Choroid plexus epithelial cell (primary cell): Measurements from ENCODE around the gene CEND1.

Source experiments
- DNase-seq: peaks from one replicate; pipeline ENCODE4 v3.0.0-alpha.2; 2010; ENCODE audit warnings: low read depth
- H3K4me3 ChIP-seq: 2 replicates; pipeline ENCODE4 v1.5.1; 2011; ENCODE audit warnings: low read depth, mild to moderate bottlenecking, control low read depth, low read length, moderate library complexity
- TF ChIP-seq, protein P1 (sequence below): conservative IDR thresholded peaks from 2 replicates; pipeline ENCODE4 v1.5.1; 2011; ENCODE audit warnings: low read depth, mild to moderate bottlenecking, control low read depth, inconsistent platforms, low read length, moderate library complexity

The CEND1 gene

DNA sequence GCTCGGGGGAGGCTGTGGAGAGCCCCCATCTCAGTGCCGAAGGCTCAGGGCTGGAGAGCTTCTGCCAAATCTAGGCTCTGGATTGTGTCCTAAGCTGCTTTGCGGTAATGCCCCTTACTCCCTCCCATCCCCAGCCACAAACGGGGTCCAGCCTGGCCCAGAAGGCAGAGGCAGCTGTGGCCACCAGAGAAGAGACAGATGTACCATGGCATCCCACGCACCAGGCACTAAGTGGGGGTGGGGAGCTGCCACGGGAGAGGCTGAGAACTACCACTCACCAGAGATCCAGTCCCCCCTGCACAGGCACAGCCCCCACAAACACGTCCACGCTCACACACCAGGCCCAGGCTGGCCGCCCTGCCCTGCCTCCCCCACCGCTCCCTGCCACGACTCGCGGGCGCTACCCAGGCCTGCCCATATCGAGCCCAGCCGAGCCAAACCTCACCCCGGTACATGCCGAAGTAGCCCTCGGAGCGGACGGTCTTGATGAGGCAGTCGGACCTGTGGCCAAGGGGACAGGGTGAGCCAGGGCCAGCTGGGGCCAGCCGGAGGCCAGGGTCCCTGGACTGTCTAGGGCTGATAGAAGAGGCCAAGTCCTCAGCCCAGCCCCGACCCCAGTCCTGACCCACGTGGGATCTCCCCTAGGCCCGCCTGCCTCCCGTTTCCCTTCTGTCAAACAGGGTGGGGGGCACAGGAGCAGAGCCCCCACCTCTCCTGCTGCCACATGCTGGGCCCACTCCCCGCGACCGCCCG, 4.3 kb upstream of the CEND1 start:
- no peak overlapping the region for H3K4me3 ChIP-seq
- no peak for DNase-seq
- TF ChIP-seq, protein P1, sequence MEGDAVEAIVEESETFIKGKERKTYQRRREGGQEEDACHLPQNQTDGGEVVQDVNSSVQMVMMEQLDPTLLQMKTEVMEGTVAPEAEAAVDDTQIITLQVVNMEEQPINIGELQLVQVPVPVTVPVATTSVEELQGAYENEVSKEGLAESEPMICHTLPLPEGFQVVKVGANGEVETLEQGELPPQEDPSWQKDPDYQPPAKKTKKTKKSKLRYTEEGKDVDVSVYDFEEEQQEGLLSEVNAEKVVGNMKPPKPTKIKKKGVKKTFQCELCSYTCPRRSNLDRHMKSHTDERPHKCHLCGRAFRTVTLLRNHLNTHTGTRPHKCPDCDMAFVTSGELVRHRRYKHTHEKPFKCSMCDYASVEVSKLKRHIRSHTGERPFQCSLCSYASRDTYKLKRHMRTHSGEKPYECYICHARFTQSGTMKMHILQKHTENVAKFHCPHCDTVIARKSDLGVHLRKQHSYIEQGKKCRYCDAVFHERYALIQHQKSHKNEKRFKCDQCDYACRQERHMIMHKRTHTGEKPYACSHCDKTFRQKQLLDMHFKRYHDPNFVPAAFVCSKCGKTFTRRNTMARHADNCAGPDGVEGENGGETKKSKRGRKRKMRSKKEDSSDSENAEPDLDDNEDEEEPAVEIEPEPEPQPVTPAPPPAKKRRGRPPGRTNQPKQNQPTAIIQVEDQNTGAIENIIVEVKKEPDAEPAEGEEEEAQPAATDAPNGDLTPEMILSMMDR, result no peak

DNA sequence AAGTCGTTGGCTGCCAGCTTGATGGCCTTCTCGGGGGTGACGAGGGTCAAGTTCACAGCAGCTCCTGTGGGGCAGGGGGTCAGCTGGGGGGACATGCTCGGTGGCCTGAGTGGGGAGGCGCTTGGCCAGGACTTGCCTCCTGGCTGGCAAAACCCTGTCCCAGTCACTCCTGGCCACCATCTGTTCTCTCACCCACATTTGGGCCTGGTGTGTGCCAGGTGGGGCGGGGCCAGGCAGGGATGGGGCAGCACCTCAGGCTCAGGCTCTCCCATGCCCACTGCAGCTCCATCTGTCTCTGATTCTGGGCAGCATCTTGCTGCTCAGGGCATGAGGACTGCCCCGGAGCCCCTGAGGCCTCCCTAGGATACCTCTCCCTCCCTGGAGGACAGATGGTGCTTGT, 3.7 kb upstream of the CEND1 start:
- no peak for DNase-seq
- TF ChIP-seq, protein P1, result no peak
- no peak overlapping the region for H3K4me3 ChIP-seq

DNA sequence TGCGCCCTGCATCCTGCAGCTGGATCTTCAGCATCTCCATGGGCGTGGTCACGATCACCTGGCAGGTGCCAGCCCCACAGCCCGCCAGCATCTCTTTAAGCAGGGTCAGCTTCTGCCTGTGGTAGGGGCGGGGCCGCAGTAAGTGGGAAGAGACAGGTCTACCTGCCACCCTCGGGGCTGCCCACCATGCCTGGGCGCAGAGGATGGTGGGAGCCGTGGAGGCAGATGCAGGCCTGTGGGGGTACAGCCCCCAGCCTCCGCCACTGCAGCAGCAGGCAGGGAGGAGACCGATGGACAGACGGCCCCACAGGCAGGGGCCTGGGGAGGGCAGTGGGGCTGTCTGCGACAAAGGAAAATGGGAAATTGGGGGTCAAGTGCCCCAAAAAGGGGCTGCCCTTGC, 3.0 kb upstream of the CEND1 start:
- DNase-seq, result no peak
- TF ChIP-seq, protein P1, result no peak
- no peak overlapping the region for H3K4me3 ChIP-seq

DNA sequence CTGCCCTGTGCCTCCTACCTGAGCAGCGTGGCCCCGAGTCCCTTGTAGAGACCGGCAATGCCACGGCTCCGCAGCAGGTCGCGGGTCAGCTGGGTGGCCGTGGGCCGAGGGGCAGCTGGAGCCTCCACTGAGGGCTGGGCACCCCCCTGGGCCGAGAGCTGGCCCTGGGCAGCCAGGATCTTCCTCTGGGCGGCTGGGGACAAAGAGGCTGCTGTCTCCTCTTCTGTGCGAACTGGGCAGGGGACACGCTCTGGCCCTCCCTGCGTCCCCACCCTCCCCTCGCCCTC, 2.6 kb upstream of the CEND1 start:
- no peak overlapping the region for H3K4me3 ChIP-seq
- TF ChIP-seq, protein P1, result no peak

DNA sequence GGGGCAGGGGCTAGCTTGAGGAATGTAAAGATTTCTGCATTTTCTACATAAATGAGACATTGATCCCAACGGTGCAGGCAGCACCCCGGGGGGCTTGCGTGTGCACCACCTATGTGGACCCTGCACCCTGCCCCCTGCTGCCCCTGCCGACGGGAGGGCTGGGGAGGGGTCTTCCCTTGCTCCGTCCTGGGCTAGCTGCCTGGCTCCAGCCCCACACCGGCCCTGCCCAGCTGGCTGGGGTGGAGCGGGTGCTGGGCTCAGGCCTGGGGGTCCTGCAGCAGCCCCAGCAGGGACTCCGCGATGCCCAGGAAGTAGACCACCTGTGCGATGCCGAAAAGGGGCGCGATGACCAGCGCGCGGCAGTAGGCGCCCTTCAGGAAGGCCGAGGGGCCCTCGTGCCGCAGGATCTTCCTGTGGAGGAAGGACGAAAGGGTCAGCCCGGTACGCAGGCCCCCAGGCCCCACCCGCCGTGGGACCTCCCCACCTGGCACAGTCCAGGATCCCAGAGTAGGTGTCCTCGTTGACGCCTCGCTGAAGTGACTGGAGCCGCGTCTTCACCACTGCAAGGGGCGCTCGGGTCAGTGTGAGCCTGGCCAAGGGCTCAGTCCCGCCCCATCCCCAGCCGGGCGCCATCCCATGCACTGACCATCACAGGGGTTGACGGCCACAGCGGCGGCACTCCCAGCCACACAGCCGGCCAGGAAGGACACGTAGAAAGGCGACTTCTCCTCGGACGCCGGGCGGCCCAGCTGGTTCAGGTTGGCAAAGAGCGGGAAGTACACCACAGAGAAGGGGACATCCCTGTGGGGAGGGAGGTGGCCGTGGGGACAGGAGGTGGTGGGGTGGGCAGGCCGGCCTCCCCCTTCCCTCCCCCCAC, 2.0 kb upstream of the CEND1 start:
- no peak overlapping the region for H3K4me3 ChIP-seq
- TF ChIP-seq, protein P1, result no peak
- no peak for DNase-seq

More for the DNA sequence above, 2.6 kb upstream of the CEND1 start:
- no peak for DNase-seq

DNA sequence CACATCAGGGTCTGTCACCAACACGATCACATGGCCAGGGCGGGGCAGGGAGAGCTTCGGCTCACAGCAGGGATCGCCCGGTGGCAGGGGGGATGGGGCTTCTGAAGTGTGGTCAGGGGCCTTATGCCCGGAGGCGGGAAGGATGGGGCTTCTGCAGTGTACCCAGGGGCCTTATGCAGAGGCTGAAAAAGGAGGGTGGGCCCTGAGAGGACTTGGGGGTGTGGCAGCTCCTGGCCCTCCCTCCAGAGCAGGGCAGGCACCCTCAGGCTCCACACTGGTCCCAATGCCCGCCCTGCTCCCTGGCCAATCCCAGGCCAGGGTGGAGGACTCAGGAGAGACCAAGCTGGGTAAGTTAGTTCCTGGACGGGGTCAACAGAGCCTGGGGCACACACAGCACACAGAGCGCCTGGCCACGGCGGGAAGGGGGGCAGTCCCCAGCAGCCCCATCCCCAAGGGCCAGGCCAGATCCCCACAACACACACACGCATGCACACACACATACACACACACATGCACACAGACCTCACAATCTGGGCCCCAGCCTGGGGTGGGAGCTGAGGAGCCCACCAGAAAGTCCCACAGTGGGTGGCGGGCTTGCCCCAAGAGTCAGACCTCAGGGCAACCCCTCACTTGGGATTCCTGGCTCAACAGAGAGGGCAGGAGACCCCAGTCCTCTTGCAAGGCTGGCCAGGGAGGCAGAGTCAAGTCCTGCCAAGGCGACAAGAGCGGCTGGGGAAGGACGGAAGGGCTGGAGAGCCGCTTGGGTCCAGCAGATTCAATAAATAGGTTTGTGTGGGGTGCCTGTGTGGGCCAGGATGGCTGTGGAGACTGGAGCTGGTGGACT, 1.1 kb upstream of the CEND1 start:
- DNase-seq, result peak; percentile 53
- TF ChIP-seq, protein P1, result no peak
- H3K4me3 ChIP-seq, result no peak overlapping the region
